HG02642 (cell line): ENCODE measurements around the gene MPPED2.

ENCODE experiments used
- ATAC-seq: cut with Tn5 transposase; IDR thresholded peaks from one replicate; pipeline ENCODE4 v1.9.1; 2021; ENCODE audit warnings: mild to moderate bottlenecking; ENCODE audit not compliant: unreplicated experiment, poor library complexity

MPPED2 gene

DNA sequence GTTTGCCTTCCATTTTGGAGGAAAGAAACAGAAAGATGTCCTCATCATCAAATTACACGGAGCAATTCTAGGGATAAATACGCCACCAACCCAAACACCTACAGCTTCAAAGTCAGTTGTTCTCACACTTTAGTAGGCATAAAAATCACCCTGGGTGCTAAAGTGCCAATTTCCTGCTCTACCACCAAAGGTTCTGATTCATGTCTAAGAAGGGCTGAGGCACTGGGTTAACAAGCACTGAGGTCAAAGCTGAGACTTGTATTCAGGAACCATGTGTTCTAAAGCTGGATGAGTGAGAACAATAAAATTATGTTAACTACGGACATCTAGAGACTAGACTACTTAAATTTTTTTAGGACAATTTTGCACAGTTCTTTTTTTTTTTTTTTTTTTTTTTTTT is 127.6 kb downstream of the MPPED2 start:
- ATAC-seq: no peak

DNA sequence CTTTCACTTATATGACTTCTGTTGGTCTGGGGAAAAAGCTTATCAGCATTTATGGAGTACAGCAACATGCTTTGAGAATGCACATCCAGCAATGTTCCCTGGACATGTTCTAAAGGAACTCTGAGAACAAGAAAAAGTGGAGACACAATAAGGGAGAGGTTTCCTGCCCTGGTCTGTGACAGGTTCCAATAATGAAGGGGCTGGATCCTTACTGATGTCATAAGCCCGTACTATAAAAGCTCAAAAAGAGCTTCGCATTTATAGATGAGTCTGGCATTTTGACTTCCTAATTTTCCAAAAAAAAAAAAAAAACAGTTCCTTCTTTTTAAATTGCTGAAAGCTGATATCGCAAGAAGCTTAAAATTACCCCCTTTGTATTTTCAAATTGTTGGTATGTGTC is 129.1 kb downstream of the MPPED2 start:
- no peak for ATAC-seq

DNA sequence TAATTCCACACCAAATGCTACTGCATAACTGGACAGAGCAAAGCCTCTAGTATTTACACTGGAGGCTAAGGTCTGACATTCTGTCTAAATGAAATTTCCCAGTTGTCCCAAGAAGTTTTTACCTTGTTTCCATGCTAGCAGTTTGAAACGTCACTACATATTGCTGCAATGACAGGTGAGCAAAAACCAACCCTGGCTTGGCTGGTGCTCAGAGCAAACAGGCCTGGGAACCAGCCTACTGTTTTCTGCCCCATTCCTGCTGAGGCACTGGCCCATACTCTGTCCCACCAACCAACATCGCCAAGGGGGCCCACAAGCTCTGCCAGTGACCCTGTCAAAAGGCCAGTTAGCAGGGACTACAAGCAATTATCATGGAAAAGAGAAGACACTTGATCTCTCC is 131.1 kb downstream of the MPPED2 start:
- no peak for ATAC-seq

DNA sequence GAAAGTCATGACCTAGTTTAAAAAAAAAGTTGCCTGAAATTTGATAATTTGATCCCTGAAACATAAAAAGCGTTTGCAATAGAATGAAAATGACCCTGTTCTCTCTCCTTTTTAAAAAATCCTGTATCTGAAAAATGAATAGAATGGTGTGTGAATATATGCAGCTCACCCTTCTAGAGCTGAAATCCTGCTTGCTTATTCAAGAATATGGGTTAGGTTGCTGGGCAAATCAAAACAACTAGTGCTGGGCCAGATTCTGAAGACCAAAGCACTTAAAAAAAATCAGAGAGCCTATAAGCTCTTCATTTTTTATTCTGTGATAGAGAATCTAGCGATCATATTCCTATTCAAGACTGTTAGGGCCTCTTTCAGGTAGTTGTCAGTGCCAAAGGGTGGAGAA is 131.6 kb downstream of the MPPED2 start:
- ATAC-seq: no peak

DNA sequence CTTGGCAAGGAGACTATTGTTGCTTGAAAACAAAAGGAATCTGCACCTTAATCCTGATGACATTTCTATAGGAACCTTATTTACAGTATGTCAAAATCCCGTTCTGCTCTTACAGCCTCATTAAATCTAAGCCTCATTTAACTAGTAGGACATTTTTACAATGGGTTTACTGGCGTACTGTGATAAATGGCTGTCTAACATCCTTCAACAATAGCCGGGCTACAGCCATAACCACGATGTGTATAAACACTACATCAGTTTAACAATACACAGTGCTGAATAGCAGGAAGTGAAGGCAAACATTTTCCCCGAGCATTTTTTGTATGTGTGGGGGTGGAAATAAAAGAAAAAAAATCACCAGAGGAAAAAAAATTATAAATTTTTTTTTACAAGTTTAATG is 132.0 kb downstream of the MPPED2 start:
- no peak for ATAC-seq

DNA sequence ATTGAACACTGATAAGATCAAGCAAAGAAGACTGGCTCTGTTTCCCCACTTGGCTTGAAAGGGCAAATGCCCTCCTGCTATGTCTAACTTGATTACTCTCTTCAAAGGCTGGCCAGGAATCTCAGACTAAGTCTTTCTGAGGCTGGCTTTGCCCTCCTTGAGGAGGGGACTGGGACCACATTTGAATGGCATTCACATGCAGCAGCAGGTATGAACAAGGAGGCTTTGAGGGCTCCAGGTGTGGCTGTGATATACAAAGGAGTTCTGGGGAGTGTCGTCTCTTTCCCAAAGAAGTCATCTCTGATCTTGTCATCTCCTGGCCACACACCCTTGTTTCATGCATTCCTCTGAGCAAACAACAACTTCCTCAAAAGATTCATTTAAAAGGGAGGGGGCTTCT is 132.4 kb downstream of the MPPED2 start:
- ATAC-seq: no peak

DNA sequence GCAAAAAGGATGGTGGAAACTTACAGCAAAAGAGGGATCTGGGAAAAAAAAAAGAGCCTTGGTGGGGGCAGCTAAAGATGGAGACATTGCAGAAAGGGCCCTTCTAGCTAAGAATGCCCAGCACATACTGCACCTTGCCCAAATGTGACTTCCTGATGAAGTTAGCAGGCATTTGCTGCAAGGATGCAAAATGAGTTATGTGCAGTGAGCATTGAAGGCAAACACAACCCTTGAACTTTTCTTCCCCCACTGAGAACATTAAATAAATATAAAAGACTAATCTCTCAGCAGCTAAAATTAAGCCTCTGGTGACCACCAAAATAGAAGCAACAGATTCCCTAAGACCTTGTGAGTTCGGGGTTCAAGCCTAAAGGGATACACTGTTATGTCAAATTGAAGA is 133.3 kb downstream of the MPPED2 start:
- ATAC-seq: no peak

DNA sequence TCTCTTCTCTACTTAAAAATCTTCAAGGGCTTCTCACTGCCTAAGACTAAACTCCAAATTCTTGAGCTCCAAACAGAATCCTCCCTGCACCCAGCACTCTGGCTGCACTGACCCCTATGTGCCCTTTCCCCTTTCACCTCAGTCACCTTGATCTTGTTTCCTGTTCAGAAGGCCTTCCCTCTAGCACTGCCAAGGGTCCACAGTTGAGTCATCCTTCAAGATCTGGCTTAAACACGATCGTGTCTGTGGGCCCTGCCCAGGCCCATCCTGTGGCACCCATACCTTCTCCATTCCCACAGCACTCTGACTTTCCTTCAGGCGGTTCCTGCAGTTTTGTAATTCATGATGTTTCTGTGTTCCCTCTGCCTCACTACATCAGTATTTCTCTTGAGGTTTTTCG is 134.0 kb downstream of the MPPED2 start:
- no peak for ATAC-seq

DNA sequence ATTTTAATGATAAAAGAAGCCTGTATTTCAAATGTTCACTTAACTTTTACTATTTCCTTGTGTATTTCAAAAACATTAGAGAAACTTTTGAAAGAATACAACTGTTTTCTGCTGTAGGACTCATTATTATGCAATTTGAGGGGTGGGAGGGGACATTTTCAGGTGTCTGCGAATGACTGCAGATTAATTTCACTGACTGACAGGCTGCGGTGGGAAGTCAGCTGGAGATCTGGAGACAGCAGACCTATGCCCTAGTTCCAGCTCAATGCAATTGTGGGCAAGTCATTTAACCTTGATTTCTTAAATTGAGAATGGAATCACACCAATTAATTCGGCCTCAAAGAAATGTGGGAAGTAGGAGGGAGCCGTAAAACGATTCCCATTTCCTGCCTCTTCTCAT is 134.5 kb downstream of the MPPED2 start:
- ATAC-seq: no peak

DNA sequence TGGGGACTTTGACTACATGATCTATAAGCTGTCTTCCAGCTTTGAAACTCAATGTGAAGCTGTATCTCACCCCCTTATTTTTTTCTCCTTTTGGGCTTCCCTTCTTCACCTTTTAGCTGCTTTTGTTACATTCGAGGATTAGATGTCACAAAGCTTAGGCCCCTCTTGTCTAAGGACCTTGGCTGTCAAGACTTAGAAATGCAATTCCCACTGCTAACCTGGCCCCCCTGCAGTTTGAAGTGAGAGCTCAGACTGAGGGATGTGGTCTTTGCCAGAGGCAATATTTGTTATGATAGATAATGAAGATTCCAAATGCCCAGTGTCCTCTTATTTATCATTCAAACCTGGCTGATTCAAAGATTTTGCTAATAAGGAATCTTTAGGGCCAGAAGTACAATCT is 135.0 kb downstream of the MPPED2 start:
- ATAC-seq: no peak

DNA sequence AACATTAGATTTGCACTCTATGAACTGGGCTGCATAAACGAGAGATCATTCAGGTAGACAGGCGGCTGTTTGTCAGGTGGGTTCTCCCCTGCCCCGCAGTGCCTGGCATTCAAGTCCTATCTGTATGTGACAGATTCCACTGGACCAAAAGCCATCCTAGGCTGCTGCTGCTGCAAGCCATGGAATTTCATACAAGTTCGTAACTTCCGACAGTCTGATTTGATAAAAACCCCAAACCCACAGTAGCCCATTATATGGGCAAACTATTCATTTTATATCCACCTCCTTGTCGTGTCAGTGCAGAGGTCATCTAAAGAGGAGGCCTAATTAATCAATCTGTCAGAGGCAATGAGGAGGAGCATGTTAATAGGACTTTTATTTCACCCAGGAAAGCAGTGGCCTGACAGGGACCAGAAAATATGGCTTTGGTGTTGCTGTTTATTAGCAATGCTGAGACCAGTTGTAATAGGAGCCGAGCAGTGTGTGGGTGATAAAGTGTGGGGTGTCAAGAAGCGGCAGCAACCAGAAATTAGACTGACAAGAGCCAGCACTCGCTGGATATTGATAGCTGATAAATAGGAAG is 139.0 kb downstream of the MPPED2 start:
- no peak for ATAC-seq

DNA sequence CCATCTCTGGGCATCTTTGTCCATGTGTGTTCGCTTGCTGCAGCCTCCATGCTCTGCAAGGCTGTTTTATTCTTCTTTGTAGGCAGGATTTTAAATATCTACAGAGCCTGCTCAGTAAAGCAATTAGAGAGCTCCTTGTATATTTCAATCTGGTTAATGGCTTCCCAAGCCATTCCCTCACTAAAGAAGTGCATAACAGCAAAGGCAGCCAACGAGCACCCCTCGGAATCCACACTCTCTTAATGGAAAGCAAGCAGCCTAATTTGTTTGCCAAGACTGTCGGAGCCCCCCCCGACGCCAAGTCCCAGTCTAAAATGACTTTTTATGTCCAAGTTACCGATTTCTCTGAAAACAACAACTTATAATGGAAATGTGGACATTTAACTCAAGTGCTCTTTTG is 139.6 kb downstream of the MPPED2 start:
- no peak for ATAC-seq

DNA sequence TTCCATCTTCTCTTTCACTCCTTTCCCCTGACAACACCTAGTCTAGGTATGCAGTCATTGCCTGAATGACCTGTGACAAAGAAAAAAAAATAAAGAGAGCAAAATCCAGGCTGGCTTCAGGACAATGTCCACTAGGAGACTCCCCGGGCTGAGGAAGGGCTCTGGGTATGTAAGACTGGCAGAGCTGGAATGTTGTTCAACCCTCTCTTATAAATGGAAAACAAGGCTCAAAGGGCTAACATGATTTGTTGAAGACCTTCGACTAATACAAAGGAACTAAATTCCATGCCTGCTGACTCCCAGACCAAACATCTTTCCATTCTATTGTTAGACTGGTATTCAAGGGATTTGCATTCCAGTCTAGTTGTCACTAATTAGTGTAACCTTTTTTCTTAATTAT is 141.1 kb downstream of the MPPED2 start:
- no peak for ATAC-seq

DNA sequence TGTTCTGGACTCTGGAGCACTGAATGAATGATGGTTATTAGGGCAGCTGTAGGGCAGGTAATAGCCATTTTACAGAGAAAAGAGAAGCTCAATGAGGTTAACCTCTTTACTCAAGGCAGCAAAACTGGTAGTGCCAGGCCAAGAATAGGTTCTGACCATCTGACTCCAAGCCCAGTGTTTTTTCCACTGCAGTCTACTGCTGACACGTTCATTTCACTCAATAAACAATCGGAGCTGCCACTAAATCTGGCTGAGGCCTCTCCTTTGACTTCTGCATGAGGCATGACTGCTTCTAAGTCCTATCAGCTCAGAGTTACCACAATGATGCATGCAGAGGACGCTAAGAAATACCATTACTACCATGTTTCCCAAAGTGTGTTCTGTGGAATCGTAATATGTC is 145.6 kb downstream of the MPPED2 start:
- ATAC-seq: no peak

DNA sequence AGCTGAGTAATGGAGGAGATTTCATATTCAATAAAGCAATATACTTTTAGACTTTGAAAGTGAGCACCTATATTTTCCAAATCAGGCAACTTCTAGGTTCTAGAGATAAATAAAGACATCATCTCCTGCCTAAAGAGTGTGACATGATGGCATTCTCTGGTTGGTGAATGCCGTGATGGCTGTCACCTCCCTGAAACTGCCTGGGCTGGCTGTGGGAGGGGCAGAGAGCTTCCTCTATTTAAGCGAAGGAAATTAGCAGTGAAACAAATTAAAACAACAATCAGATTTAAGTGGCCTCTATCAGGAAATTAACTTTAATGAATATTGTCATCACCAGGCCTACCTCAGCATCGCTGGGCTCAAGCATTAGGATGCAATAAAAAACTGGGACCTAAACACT is 149.4 kb downstream of the MPPED2 start:
- ATAC-seq: no peak

DNA sequence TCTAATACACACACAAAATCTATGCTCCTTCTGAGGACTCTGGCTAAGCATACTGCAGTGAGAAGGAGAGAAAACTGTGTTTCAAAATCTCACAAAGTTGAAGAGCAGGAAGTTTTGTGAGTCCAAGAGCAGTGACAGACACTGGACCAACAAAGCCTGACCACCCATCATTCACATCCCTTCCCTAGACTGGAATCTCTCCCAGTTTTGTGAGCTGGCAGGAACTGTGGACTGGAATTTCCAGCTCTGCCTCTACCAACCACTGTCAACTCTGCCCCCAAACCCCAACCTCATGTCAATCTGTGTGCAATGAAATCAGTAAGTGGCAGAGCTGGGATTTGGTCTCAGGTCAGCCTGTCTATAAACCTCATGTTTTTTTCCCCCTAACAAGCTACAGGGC is 150.7 kb downstream of the MPPED2 start:
- no peak for ATAC-seq

DNA sequence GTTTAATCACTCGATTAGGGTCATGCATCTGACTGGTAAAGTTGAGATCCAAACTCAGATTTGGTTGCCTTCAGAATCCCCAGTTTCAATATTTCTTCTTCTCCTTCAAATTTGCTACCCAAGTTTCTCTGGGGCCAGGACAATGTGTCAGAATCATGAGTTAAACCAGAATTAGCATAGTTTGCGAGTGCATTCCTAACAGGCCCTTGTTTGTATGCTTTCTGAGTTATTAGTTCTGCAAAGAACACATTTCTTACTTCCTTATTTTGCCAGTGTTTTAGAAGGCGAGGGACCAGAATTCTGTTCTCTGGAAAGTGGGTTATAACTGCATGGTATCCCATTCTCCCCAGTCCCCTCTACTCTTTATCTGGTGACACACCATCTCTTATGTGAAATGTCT is 151.3 kb downstream of the MPPED2 start:
- ATAC-seq: no peak

DNA sequence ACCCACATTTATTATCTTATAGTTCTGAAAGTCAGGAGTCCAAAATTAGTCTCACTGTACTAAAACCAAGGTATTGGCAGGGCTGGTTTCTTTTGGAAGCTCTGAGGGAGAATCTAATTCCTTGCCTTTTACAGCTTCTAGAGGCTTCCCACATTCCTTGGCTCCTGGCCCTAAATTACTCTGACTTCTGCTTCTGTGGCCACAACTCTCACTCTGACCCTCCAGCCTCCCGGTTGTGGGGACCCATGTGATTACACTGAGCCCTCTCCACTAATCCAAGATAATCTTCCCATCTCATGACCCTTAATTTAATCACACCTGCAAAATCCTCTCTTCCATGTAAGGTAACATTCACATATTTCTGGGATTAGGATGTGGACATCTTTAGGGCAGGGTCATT is 152.3 kb downstream of the MPPED2 start:
- no peak for ATAC-seq

DNA sequence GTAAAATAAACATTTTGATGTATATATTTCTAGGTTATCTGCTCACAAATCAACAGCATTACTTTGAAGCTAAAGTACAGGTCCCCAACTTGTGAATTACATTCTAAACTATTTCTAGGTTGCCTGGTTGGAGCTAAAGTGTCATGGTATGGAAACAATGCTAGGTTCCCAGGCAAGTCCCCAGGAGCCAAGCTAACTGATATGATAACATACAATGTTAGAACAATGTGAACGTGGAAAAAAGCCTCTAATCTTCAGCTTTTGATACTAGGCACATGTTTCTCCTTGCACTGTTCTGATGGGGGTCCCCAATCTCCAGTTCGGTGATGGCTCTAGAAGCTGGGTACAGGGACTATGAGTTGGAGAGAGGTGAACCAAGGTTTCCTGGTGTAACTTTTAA is 153.4 kb downstream of the MPPED2 start:
- ATAC-seq: no peak

DNA sequence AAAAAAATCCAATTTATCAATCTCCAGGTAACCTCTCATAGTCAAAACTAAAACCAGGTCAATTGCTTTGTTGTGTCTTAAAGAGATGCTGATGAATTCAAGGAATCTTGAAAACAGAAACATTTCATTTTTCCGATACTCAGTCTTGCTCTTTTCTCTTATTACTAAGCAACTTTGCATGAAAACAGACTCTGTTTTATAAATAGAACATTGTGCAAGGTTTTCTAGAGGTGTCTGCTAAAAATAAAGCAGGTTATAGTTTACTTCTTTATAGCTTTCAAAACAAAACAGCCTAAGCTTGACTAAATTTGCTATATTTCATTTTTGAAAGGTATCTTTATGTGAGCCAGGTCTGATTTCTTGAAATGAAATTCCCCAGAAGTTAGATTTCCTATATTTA is 154.0 kb downstream of the MPPED2 start:
- ATAC-seq: no peak

DNA sequence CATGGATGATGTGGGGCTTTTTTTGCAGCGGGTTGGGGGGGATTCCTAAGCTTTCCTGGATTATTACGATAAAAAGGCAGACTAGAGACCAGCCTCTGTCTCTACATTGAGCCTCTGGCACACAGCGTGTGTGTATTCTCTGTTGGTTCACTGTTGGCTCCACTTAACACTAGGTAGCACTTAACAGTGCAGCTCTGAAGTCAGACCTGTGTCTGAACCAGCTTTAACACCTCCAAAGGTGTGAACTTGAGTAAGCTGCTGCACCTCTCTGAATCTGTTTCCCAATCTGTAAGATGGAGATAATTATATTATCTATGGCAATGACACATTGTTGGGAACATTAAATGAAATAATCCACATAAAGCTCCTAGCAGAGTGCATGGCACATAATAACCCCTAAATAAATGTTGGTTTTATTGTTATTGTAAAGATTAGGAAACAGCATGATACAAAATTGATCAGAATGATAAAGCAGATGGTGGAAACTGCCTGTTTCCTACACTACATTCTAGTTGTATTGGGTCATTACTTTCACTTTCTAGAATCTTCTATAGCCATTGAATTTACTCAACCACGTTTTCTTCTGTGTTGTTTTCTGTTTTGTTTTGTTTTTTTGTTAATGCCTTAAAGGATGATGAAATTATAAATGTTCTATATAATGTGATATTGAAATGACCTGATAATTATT is 154.9 kb downstream of the MPPED2 start:
- no peak for ATAC-seq

DNA sequence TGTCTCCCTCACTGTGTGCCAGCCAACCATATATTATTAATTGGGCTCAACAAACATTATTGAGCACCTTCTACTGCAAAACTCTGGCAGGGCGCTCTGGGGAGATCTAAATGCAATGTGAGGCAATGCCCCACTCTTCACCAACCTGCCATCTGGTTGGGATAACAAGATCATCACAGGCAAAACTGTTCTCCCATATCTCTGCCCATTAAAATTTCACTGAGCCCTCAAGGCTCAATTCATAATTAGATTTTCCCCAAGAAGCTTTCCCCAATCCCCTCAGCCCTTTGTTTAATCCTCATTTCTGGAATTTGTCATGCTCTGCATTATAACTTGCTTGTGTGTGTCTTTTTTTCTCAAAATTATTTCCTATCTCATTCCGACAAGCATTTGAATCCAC is 156.6 kb downstream of the MPPED2 start:
- ATAC-seq: no peak

DNA sequence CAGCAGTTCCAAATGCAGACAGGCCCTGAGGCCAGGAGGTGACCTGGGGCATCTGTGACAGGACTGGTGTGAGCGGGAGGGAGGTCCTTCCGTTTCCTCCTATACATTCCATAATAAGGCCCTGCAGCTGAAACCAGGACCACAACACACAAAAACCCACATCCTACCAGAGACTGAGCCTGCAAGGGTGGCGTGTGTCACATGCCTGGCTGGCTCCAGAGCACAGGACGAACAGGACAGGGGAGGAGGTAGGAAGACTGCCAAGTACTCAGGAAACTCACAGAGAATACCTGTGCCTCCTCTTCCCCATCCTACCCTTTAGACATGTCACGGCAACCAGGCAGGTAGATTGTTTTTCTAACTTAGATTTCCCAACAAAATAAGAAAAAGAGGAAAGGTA is 159.4 kb downstream of the MPPED2 start:
- ATAC-seq: no peak
